Right cardiac atrium (tissue), 5 donors: Measurements from ENCODE around the gene MTIF2. TPM values are rescaled to one million over a fixed set of nuclear protein-coding genes. Genes with fewer than 3 reads are reported as not detected.
"Not testable (repeated sequence)": the region's sequence is repeated elsewhere in the genome, so short reads cannot be mapped to it uniquely, and the experiment has no call there.

ENCODE experiments used
- ATAC-seq, 2 donors: fragments of 200-7000 bp; cut with Tn5 transposase; one replicate each; pipeline versions ENCODE4 v1.8.0 to v1.9.1; 2020; ENCODE audit warnings: moderate library complexity in 2 of 2, mild to moderate bottlenecking in 1 of 2
- DNase-seq, 3 donors: peaks; one replicate each; pipeline ENCODE4 v3.0.0-alpha.2; 2020
- H3K27ac ChIP-seq: one replicate; pipeline ENCODE4 v1.5.1; 2013; ENCODE audit warnings: mild to moderate bottlenecking, low read length, control low read depth, moderate library complexity
- H3K27me3 ChIP-seq: one replicate; pipeline ENCODE4 v1.6.1; 2013; ENCODE audit not compliant: control insufficient read depth, insufficient read depth
- H3K4me1 ChIP-seq: one replicate; pipeline ENCODE4 v1.6.1; 2013; ENCODE audit warnings: low read length; ENCODE audit not compliant: control insufficient read depth, insufficient read depth
- H3K4me3 ChIP-seq: one replicate; pipeline ENCODE4 v1.5.1; 2013; ENCODE audit warnings: low read length, control low read depth
- H3K9me3 ChIP-seq: one replicate; pipeline ENCODE4 v1.6.1; 2013; ENCODE audit warnings: low read length; ENCODE audit not compliant: control insufficient read depth
- whole genome bisulfite sequencing: extraction: QIAGEN DNeasy Blood & Tissue Kit; methylation state at CpG from one replicate; pipeline ENCODE4 v1.1.7; 2013; 5-methylcytosine and 5-hydroxymethylcytosine counted together
- intact Hi-C, 4 donors: fragments of 100-400 bp; cut with DNase I; formaldehyde crosslinking; loops; one replicate each; pipeline versions ENCODE4 v1.11.0 to v1.14.0; 2022 to 2023
- polyA plus RNA-seq: library from polyadenylated mRNA; stranded (reverse); fragments of 200-250 nt; gene quantifications from one replicate; pipeline ENCODE4 v1.2.3, GENCODE V29; 2013
- total RNA-seq, 4 donors: library from RNA; stranded (reverse); fragmentation: NEBNext Ultra II Directional; extraction: Animal tissue kit (Norgen Biotek cat#: 25700); gene quantifications; one replicate each; pipeline ENCODE4 v1.2.1, GENCODE V29; 2021
- donor health status: healthy with polysubstance abuse.
- donor health status: DM: no; HTN: yes; CAD: no.
- donor health status: DM: no; HTN: no; CAD: no.
- donor health status: DM: no; HTN: yes; CAD: no; lungs with severe emphysema.
- donor health status: DM: yes; HTN: yes; CAD: no.

The MTIF2 gene
- total and polyA plus RNA-seq, 5 donors: 28.2 to 39.6 (median 33.4) TPM

DNA sequence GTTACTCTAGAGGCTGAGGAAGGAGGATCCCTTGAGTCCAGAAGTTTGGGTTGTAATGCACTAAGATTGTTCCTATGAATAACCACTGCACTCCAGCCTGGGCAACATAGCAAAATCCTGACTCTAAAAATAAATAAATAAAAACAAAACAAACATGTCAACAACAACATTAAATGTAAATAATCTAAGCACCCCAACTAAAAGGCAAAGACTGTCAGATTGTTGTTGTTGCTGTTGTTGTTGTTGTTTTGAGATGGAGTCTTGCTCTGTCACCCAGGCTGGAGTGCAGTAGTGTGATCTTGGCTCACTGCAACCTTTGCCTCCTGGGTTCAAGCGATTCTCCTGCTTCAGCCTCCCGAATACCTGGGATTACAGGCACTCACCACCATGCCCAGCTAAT, 77.1 kb downstream of the MTIF2 start:
- ATAC-seq, H3K4me1 ChIP-seq, H3K27ac ChIP-seq, H3K4me3 ChIP-seq, H3K27me3 ChIP-seq, H3K9me3 ChIP-seq, intact Hi-C loops, DNase-seq: not testable (repeated sequence)
- 95% methylated on average over 2 of the region's 2 CpGs for WGBS

- ATAC-seq, DNase-seq: not testable (repeated sequence)
Measured at GRCh38 chr2:55186837-55187236, 82.2 kb downstream of the MTIF2 start.

More at GRCh38 chr2:55186837-55187236, 82.2 kb downstream of the MTIF2 start:
- WGBS: 83% methylated on average over 8 of the region's 8 CpGs
- H3K27ac ChIP-seq, H3K4me1 ChIP-seq, intact Hi-C loops, H3K4me3 ChIP-seq, H3K9me3 ChIP-seq, H3K27me3 ChIP-seq: not testable (repeated sequence)

Other genes with a start within 250 kb of the MTIF2 start
- gene RTN4, start 218.8 kb downstream of the MTIF2 start, total RNA-seq: 100 to 1,000 TPM; 242 to 283 (median 249) TPM
- gene RTN4, start 218.8 kb downstream of the MTIF2 start, polyA plus RNA-seq: 183 TPM
- 1 to 10 TPM; 6.6 to 9.0 (median 7.3) TPM for gene CLHC1, start 36.9 kb downstream of the MTIF2 start, total RNA-seq
- 4.4 TPM for gene CLHC1, start 36.9 kb downstream of the MTIF2 start, polyA plus RNA-seq
- gene RPS27A, start 36.5 kb downstream of the MTIF2 start, total RNA-seq: 100 to 1,000 TPM; 469 to 564 (median 541) TPM
- gene RPS27A, start 36.5 kb downstream of the MTIF2 start, polyA plus RNA-seq: 986 TPM
- 10 to 100 TPM; 30.9 to 40.6 (median 32.4) TPM for gene CCDC88A, start 150.6 kb upstream of the MTIF2 start, total RNA-seq
- 18.1 TPM for gene CCDC88A, start 150.6 kb upstream of the MTIF2 start, polyA plus RNA-seq